NCI-H526 (cell line): ENCODE results near the gene HDGF.

Source experiments
- DNase-seq, 2 experiments: peaks; one replicate each; lab custom pipeline; 2025; lab: John Stamatoyannopoulos, UW

The HDGF gene

GRCh38 chr1:156751451-156751756 is at the start of gene HDGF:
Gene HDGF, minus strand, starts transcription at chr1:156751675. Its CDS starts 246 bp downstream, at chr1:156751429.
- DNase-seq = no peak

- DNase-seq = peak; percentile 63 to 90
Measured at GRCh38 chr1:156797212-156797871, 45.9 kb upstream of the HDGF start.

GRCh38 chr1:156796340-156797097 is 45.0 kb upstream of the HDGF start:
- DNase-seq = peak; percentile 50 to 82

- peak in 1 of 2 experiments; percentile 34 for DNase-seq
Measured at GRCh38 chr1:156795787-156796186, 44.3 kb upstream of the HDGF start.

GRCh38 chr1:156795374-156795733 is 43.9 kb upstream of the HDGF start:
- no peak for DNase-seq

GRCh38 chr1:156794506-156795373 is 43.3 kb upstream of the HDGF start:
- DNase-seq = no peak

- no peak for DNase-seq
Measured at GRCh38 chr1:156789621-156790318, 38.3 kb upstream of the HDGF start.

GRCh38 chr1:156788136-156788535 is 36.7 kb upstream of the HDGF start:
- DNase-seq = no peak

GRCh38 chr1:156786640-156787039 is 35.2 kb upstream of the HDGF start:
- no peak for DNase-seq

- no peak for DNase-seq
Measured at GRCh38 chr1:156785458-156785857, 34.0 kb upstream of the HDGF start.

- no peak for DNase-seq
Measured at GRCh38 chr1:156781585-156782186, 30.2 kb upstream of the HDGF start.

GRCh38 chr1:156777573-156777972 is 26.1 kb upstream of the HDGF start:
- no peak for DNase-seq

GRCh38 chr1:156776942-156777341 is 25.5 kb upstream of the HDGF start:
- DNase-seq = no peak

GRCh38 chr1:156775799-156776198 is 24.3 kb upstream of the HDGF start:
- no peak for DNase-seq

GRCh38 chr1:156773607-156774006 is 22.1 kb upstream of the HDGF start:
- DNase-seq = peak in 1 of 2 experiments; percentile 19

GRCh38 chr1:156772728-156773497 is 21.4 kb upstream of the HDGF start:
- DNase-seq = no peak

GRCh38 chr1:156772222-156772621 is 20.7 kb upstream of the HDGF start:
- DNase-seq = no peak

GRCh38 chr1:156768610-156769295 is 17.3 kb upstream of the HDGF start:
- no peak for DNase-seq

- peak in 1 of 2 experiments; percentile 39 for DNase-seq
Measured at GRCh38 chr1:156767879-156768604, 16.6 kb upstream of the HDGF start.
